Transverse colon (tissue), 4 donors: ENCODE results near the gene MED27. TPM values are rescaled to one million over a fixed set of nuclear protein-coding genes. Genes with fewer than 3 reads are reported as not detected.

Source experiments
- DNase-seq: peaks from one replicate; pipeline ENCODE4 v3.0.0-alpha.2; 2019
- H3K27ac ChIP-seq, 4 donors: fragments of 200-600 bp; sonication (generic); 2 replicates each; pipeline ENCODE4 v1.5.1; 2016 to 2018; ENCODE audit warnings: inconsistent platforms in 4 of 4
- H3K27me3 ChIP-seq: fragments of 200-600 bp; sonication (generic); 2 replicates; pipeline ENCODE4 v1.5.1; 2017; ENCODE audit warnings: inconsistent platforms
- H3K36me3 ChIP-seq, 4 donors: fragments of 200-600 bp; sonication (generic); 2 replicates each; pipeline ENCODE4 v1.5.1; 2017 to 2019; ENCODE audit warnings: inconsistent platforms in 4 of 4
- H3K4me1 ChIP-seq, 4 donors: fragments of 200-600 bp; sonication (generic); 2 replicates each; pipeline ENCODE4 v1.5.1; 2017 to 2020; ENCODE audit warnings: inconsistent platforms in 4 of 4
- H3K4me3 ChIP-seq, 4 donors: fragments of 200-600 bp; sonication (generic); 1 replicate in 1 of 4; 2 replicates in 3 of 4; pipeline versions ENCODE4 v1.5.1 to v1.6.1; 2017 to 2019; ENCODE audit warnings: inconsistent platforms in 4 of 4
- H3K9me3 ChIP-seq, 2 donors: fragments of 200-600 bp; sonication (generic); 2 replicates each; pipeline ENCODE4 v1.5.1; 2017 to 2019; ENCODE audit warnings: inconsistent platforms in 2 of 2
- EP300 ChIP-seq: sonication (generic); formaldehyde crosslinking; IDR thresholded peaks from one replicate; pipeline ENCODE4 v1.6.1; 2017; ENCODE audit warnings: antibody characterized with exemption, low read depth
- POLR2A ChIP-seq: fragments of 450-650 bp; IDR thresholded peaks from one replicate; pipeline ENCODE4 v1.6.1; 2016; ENCODE audit warnings: antibody characterized with exemption, mild to moderate bottlenecking, moderate library complexity
- POLR2AphosphoS5 ChIP-seq, 3 donors: sonication (generic); formaldehyde crosslinking; IDR thresholded peaks; one replicate each; pipeline ENCODE4 v1.6.1; 2016; ENCODE audit warnings: antibody characterized with exemption in 3 of 3
- WGBS, 2 donors: methylation state at CpG; one replicate each; pipeline ENCODE4 v1.1.5; 2018; ENCODE audit warnings: low coverage in 1 of 2; 5-methylcytosine and 5-hydroxymethylcytosine counted together
- in situ Hi-C, 4 donors: fragments of 200-750 bp; cut with MboI; loops; one replicate each; pipeline versions ENCODE4 v1.15.0 to v1.15.1; 2017; ENCODE audit warnings: low sequenced_read_pairs in 3 of 4, low pct_ligation_motif_present in 1 of 4, low pct_unique_long_range_greater_than_20kb in 1 of 4
- intact Hi-C: fragments of 100-400 bp; cut with DNase I; formaldehyde crosslinking; loops from one replicate; pipeline ENCODE4 v1.15.1; 2023; ENCODE audit warnings: low total_unique reads
- total RNA-seq, 4 donors: library from RNA; depleted of rRNA; stranded (reverse); fragments of >200 nt; gene quantifications; one replicate each; pipeline ENCODE4 v1.1.0, GENCODE V29; 2016
- TF ChIP-seq, protein P1 (sequence below), 5 experiments: fragments of 200-600 bp in 3 of 5; fragments of 450-650 bp in 2 of 5; sonication (generic) in 3 of 5; IDR thresholded peaks; 1 replicate in 2 of 5; 2 replicates in 3 of 5; pipeline ENCODE4 v1.5.1; 2016 to 2017; ENCODE audit warnings: antibody characterized with exemption in 5 of 5, inconsistent platforms in 3 of 5, mild to moderate bottlenecking in 2 of 5, moderate library complexity in 1 of 5

MED27 gene
- total RNA-seq, 4 donors from 2014 or later, result 2.6 to 12.6 (median 7.1) TPM

DNA sequence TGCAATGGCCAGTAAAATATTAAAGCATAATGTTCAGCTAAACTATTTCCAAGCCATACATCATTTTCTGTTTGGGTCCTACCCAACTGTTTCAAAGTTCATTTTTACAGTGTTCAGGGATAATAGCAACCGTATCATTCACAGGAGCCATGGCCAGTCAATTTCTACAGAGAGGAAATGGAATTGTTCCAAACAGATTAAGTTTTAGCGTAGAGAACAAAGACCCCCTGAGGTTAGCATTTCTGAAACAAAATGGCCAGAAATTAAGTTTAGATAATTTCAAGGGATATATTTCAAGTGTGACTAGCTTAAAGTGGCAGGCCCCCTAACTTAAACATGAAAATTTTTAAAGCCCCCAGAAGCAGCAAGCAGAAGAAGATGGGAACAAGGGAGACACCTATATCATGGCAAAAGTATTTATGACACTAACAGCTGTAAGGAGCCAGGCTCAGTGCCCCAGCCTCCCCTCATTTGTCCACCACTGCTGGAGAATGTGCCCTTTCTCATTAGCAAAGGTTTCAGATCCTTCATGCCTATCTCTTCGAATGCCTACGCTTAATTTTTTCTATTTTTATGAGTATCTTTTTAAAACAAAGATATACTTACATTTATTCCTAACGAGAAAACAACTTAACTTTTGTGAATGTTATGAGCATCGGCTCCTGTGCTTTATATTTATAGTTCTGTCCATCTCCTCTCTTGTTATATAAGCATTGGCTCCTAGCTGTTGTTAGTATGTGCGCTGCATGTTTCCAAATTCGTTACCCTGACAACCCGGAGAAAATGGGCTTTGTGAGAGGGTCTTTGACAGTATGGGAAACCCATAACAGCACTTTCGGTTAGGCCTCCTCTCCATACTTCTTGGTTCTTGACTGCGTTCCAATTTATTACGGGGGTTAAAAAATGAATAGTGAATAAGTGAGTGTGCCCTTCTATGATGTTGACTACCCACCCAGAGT lies 116.3 kb downstream of the MED27 start:
- no peak for DNase-seq
- in situ Hi-C loops, result no loop called here

DNA sequence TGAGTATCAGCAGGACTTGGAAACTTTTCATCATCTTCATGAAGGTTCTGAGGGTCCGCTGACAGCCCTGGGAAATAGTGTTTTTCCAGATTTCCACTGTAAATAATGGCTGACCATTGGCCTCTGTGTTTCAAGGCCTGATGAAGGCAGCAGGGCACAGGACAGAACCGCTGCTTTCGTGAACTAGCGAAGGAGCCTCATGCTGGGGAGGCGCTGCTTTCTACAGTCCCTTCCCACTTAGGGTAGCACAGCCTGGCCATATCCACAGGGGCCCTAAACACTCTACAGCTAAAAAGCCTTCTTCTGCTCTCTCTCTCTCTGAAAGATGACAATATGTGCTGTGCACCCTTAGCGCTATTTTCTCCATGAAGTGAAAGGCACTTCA lies 118.2 kb downstream of the MED27 start:
- no peak overlapping the region for H3K27ac ChIP-seq
- no peak for DNase-seq
- in situ Hi-C loops (no loop called here), intact Hi-C loops (no loop called here)
- TF ChIP-seq, protein P1, sequence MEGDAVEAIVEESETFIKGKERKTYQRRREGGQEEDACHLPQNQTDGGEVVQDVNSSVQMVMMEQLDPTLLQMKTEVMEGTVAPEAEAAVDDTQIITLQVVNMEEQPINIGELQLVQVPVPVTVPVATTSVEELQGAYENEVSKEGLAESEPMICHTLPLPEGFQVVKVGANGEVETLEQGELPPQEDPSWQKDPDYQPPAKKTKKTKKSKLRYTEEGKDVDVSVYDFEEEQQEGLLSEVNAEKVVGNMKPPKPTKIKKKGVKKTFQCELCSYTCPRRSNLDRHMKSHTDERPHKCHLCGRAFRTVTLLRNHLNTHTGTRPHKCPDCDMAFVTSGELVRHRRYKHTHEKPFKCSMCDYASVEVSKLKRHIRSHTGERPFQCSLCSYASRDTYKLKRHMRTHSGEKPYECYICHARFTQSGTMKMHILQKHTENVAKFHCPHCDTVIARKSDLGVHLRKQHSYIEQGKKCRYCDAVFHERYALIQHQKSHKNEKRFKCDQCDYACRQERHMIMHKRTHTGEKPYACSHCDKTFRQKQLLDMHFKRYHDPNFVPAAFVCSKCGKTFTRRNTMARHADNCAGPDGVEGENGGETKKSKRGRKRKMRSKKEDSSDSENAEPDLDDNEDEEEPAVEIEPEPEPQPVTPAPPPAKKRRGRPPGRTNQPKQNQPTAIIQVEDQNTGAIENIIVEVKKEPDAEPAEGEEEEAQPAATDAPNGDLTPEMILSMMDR (IDR thresholded peaks at IDR 0.05), result no peak
- TF ChIP-seq EP300 (no peak), POLR2AphosphoS5 (IDR thresholded peaks at IDR 0.05) (no peak), POLR2A (no peak)
- no peaks in the 10 kb centered on the region for H3K27me3 ChIP-seq
- H3K4me3 ChIP-seq, result no peak overlapping the region
- H3K36me3 ChIP-seq, result no peaks in the 10 kb centered on the region
- no peaks in the 10 kb centered on the region for H3K4me1 ChIP-seq
- 93 to 95% methylated on average over 2 to 6 of the region's 6 CpGs for WGBS, 2 donors
- no peaks in the 10 kb centered on the region for H3K9me3 ChIP-seq

More for the DNA sequence above, 116.3 kb downstream of the MED27 start:
- Histone ChIP-seq H3K27ac (no peak overlapping the region), H3K36me3 (no peaks in the 10 kb centered on the region), H3K9me3 (no peaks in the 10 kb centered on the region), H3K4me3 (no peak overlapping the region), H3K4me1 (no peaks in the 10 kb centered on the region), H3K27me3 (no peaks in the 10 kb centered on the region)
- 83 to 85% methylated on average over 10 to 12 of the region's 12 CpGs for WGBS, 2 donors
- no peak for TF ChIP-seq POLR2A
- TF ChIP-seq, protein P1 (IDR thresholded peaks at IDR 0.05), result no peak
- no peak for TF ChIP-seq EP300
- no peak for TF ChIP-seq POLR2AphosphoS5 (IDR thresholded peaks at IDR 0.05)
- intact Hi-C loops, result no loop called here

DNA sequence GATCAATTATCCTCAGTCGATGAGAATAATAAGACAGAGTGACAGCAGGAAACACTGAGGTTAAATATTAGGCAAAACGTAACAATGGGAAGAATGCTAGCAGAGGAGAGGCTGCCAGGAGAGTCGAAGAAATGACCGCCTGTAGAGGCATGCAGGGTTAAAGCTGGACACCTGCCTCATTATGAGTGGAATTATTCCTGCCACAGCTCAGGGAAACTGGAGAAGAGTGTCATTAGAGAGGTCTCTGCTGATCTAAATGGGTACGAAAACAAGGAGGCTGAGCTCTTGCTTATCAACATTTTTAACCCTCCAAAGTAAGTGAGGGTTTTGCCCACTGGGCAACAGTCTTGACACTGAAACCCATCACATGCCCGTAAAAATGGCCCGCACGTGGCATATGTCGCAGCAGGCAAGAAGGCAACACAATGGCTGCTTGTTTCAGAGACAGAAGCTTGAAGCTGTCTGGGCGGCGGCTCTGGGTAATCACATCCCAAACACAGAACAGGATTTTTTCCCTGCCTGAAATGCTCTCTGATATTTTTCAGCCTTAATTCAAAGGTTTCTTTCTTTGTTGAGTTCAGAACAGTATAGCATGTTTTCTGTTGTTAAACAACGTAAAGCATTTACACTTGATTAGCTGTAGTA lies 118.7 kb downstream of the MED27 start:
- intact Hi-C loops, result no loop called here
- in situ Hi-C loops, result no loop called here
- no peak for DNase-seq

DNA sequence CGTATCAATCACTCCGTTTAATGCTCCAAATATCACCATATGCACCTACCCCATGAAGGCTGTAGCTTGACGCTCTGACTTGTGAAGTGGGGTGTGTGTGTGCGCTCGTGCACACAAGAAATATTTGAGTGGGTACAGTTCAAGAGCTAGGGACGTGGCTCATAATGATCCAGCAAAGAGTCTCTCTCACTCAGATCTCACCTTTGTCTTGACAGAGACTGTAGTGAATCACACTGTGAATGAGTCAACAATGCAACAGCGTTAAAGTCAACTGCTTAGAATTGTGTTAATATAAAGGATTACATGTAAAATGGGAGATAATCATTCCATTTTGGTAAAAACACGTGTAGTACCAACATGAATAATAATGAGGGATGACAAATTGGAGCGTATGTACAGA lies 119.4 kb downstream of the MED27 start:
- WGBS, 2 donors, result 94 to 97% methylated on average over 6 to 9 of the region's 9 CpGs
- no peak overlapping the region for H3K27ac ChIP-seq
- H3K9me3 ChIP-seq, result no peaks in the 10 kb centered on the region
- TF ChIP-seq POLR2A (no peak), POLR2AphosphoS5 (IDR thresholded peaks at IDR 0.05) (no peak), EP300 (no peak)
- TF ChIP-seq, protein P1 (IDR thresholded peaks at IDR 0.05), result no peak
- intact Hi-C loops, result no loop called here
- H3K27me3 ChIP-seq, result no peaks in the 10 kb centered on the region
- in situ Hi-C loops, result no loop called here
- H3K4me1 ChIP-seq, result no peaks in the 10 kb centered on the region
- H3K36me3 ChIP-seq, result no peaks in the 10 kb centered on the region
- no peak overlapping the region for H3K4me3 ChIP-seq
- DNase-seq, result no peak

More for the DNA sequence above, 118.7 kb downstream of the MED27 start:
- Histone ChIP-seq H3K27me3 (no peaks in the 10 kb centered on the region), H3K27ac (no peak overlapping the region), H3K4me3 (no peak overlapping the region), H3K4me1 (no peaks in the 10 kb centered on the region), H3K36me3 (no peaks in the 10 kb centered on the region), H3K9me3 (no peaks in the 10 kb centered on the region)
- no peak for TF ChIP-seq POLR2A
- TF ChIP-seq EP300, result no peak
- TF ChIP-seq, protein P1 (IDR thresholded peaks at IDR 0.05), result no peak
- TF ChIP-seq POLR2AphosphoS5 (IDR thresholded peaks at IDR 0.05), result no peak
- 77 to 84% methylated on average over 12 of the region's 12 CpGs for WGBS, 2 donors
